ENCODE measurements around the gene WDR43.

WDR43 gene

GRCh38 chr2:28960401-28960800, 65.9 kb downstream of the WDR43 start:
- TF ChIP-seq CTCF (IDR thresholded peaks at IDR 0.05; ENCODE audit: extremely low read depth, missing control alignments), result no peak
- DNase-seq (ENCODE audit: low spot score), result no peak

- no peak for TF ChIP-seq CTCF (IDR thresholded peaks at IDR 0.05; ENCODE audit: extremely low read depth, missing control alignments)
- no peak for DNase-seq (ENCODE audit: low spot score)
These were observed 68.0 kb downstream of the WDR43 start for GRCh38 chr2:28962505-28962904.

GRCh38 chr2:28970464-28971160, 76.1 kb downstream of the WDR43 start:
- TF ChIP-seq CTCF (IDR thresholded peaks at IDR 0.05; ENCODE audit: extremely low read depth, missing control alignments), result no peak
- DNase-seq (ENCODE audit: low spot score), result no peak

GRCh38 chr2:28972778-28973335, 78.4 kb downstream of the WDR43 start:
- DNase-seq (ENCODE audit: low spot score), result no peak
- no peak for TF ChIP-seq CTCF (IDR thresholded peaks at IDR 0.05; ENCODE audit: extremely low read depth, missing control alignments)

- DNase-seq (ENCODE audit: low spot score), result no peak
- TF ChIP-seq CTCF (IDR thresholded peaks at IDR 0.05; ENCODE audit: extremely low read depth, missing control alignments), result no peak
These were observed 79.8 kb downstream of the WDR43 start for GRCh38 chr2:28974252-28974651.

- DNase-seq (ENCODE audit: low spot score), result no peak
- TF ChIP-seq CTCF (IDR thresholded peaks at IDR 0.05; ENCODE audit: extremely low read depth, missing control alignments), result no peak
These were observed 81.2 kb downstream of the WDR43 start for GRCh38 chr2:28975671-28976070.

- TF ChIP-seq CTCF (IDR thresholded peaks at IDR 0.05; ENCODE audit: extremely low read depth, missing control alignments), result no peak
These were observed 82.1 kb downstream of the WDR43 start for GRCh38 chr2:28976584-28976983.

More at GRCh38 chr2:28976584-28976983, 82.1 kb downstream of the WDR43 start:
- no peak for DNase-seq (ENCODE audit: low spot score)
